ENCODE measurements around the gene GRIP2.

The GRIP2 gene

GRCh38 chr3:14457999-14458398, 82.1 kb downstream of the GRIP2 start:
- no peak for TF ChIP-seq CTCF (conservative IDR thresholded peaks at IDR 0.05; ENCODE audit: control insufficient read depth, insufficient read depth, low read depth, low read length)

GRCh38 chr3:14457481-14457880, 82.7 kb downstream of the GRIP2 start:
- no peak for DNase-seq (ENCODE audit: low read depth)
- H3K4me3 ChIP-seq (ENCODE audit: control insufficient read depth, low read depth, low read length), result no peak overlapping the region
- no peak for TF ChIP-seq CTCF (conservative IDR thresholded peaks at IDR 0.05; ENCODE audit: control insufficient read depth, insufficient read depth, low read depth, low read length)

More at GRCh38 chr3:14457999-14458398, 82.1 kb downstream of the GRIP2 start:
- no peak overlapping the region for H3K4me3 ChIP-seq (ENCODE audit: control insufficient read depth, low read depth, low read length)
- no peak for DNase-seq (ENCODE audit: low read depth)

- no peak for DNase-seq (ENCODE audit: low read depth)
- no peak for TF ChIP-seq CTCF (conservative IDR thresholded peaks at IDR 0.05; ENCODE audit: control insufficient read depth, insufficient read depth, low read depth, low read length)
- no peak overlapping the region for H3K4me3 ChIP-seq (ENCODE audit: control insufficient read depth, low read depth, low read length)
These were observed 83.3 kb downstream of the GRIP2 start for GRCh38 chr3:14456794-14457193.

- DNase-seq (ENCODE audit: low read depth), result no peak
- TF ChIP-seq CTCF (conservative IDR thresholded peaks at IDR 0.05; ENCODE audit: control insufficient read depth, insufficient read depth, low read depth, low read length), result no peak
These were observed 84.4 kb downstream of the GRIP2 start for GRCh38 chr3:14455571-14456317.

GRCh38 chr3:14454639-14455310, 85.4 kb downstream of the GRIP2 start:
- DNase-seq (ENCODE audit: low read depth), result no peak
- TF ChIP-seq CTCF (conservative IDR thresholded peaks at IDR 0.05; ENCODE audit: control insufficient read depth, insufficient read depth, low read depth, low read length), result no peak
- H3K4me3 ChIP-seq (ENCODE audit: control insufficient read depth, low read depth, low read length), result no peak overlapping the region

More at GRCh38 chr3:14455571-14456317, 84.4 kb downstream of the GRIP2 start:
- no peak overlapping the region for H3K4me3 ChIP-seq (ENCODE audit: control insufficient read depth, low read depth, low read length)

GRCh38 chr3:14453876-14454638, 86.1 kb downstream of the GRIP2 start:
- H3K4me3 ChIP-seq (ENCODE audit: control insufficient read depth, low read depth, low read length), result no peak overlapping the region
- DNase-seq (ENCODE audit: low read depth), result no peak
- no peak for TF ChIP-seq CTCF (conservative IDR thresholded peaks at IDR 0.05; ENCODE audit: control insufficient read depth, insufficient read depth, low read depth, low read length)
